Stimulated activated CD8-positive, alpha-beta memory T cell treated with anti-CD3 and anti-CD28 coated beads, Interleukin-12 subunit alpha, Interleukin-12 subunit beta, amount 100 ng/mL, for 1 hour (primary cell): Measurements from ENCODE around the gene LDB1.

Experiments used
- DNase-seq: peaks from one replicate; pipeline ENCODE4 v3.0.0-alpha.2; 2020; ENCODE audit warnings: low read depth

LDB1 gene

DNA sequence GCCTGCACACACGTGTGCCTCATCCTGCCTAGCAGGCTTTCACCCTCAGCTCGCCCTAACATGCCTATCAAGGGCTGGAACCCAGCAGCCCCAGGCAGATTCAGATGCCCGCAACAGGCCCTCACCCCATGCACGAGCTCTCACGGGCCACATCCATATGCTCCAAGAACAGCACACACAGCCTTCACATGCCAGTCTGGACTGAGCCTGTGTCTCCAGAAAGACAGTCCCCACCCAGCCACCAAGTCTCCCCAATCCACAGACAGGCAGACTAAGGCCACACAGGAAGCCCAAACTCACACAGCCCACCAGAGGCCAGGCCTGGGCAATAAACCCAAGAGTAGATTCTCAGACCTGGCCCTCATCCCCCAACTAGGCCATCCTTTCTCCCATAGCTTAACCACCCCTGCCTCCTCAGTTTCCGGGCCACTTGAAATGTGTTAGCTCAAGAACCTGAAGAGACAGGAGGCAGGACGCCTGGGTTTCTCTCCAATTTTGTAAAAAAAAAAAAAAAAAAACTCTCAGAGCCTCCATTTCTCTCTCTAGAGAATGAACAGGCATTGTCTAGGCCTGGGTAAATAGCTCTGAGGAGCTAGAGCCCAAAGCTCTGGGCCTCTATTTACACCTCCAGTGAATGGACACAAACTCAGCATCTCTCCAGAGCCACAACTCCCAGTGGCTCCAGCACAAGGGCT is 6.8 kb downstream of the LDB1 start:
- DNase-seq = no peak

DNA sequence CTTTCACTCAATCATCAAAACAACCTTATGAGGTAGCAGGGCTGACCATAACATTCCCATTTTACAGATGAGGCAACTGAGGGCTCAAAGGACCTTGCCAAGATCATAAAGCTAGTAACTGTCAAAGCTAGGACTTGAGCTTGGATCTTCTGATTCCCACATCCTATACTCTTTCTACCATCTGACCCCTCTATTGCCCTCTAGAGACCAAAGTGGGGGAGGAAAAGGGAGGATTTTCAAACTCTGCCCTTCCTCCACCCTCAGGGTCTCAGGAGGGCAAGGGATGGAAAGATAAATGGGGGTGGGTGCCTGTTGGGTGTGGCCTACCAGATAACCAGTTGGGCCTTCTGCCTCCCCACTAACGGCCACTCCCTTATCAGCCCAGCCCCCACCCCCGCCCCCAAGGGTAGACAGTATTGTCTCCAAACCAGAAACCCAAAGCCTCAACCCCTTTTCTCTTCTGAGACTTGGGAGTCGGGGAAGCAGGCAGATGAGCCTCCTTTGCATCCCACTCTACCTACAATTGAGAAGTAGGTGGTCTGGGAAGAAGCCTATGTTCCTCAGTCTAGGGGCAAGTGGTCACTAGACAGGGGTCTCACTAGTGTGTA is 7.9 kb downstream of the LDB1 start:
- DNase-seq = no peak

DNA sequence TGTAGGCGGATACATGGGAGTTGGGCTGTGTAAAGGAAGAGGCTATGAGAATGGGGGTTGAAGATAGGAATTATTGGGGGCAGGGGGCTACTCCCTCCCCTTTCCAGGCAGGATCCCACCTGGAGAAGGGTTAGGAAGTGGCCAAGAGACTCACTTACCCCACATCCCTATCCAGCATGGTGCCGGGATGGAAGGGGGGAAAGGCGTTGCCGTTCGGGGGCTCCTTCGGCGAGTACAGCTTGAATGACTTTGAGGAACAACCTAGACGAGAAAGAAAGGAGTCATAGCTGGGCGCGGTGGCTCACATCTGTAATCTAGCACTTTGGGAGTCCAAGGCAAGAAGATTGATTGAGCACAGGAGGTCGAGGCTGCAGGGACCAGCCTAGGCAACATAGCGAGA is 8.9 kb downstream of the LDB1 start:
- no peak for DNase-seq

DNA sequence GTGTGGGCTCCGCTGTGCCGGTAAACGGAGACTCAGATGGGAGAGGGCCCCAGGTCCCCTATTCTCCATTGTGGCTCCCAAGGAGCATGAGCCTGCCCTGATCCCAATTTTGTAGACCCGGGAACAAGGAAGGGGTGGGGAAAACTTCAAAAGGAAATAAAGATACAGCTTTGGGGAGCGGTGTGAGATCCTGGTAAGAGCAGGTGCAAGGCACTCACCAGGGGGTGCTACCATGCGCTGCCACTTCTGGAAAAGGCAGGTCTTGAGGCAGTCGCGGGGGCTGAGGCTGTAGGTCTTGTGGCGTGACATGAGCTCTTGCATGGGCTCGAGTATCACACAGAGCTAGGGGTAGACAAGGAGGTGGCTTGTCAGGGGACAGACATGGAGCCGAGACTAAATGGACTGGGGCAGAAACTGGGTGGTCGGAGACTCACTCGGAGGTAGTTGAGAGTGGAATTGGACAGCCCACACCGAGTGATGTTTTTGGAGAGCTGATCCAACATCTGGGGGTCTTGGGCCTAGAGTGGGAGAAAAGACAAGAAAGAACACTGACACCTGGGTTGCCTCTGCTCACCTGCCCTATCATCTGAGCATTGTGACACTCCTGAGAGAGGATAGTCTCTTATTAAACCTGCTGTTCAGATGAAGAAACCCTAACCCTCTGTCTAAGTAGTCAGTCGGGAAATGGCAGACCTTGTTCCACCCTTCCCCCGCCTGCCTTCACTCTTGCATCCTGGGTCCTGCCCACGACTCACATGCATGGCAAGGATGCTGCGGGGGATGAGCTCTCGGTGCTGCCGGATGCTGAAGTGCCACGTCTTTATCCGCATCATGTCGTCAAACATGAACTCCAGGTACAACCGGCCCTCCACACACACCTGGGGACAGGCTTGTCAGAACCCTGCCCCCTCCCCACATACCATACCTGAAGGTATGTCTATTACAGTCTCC is 10.7 kb downstream of the LDB1 start:
- DNase-seq = no peak

DNA sequence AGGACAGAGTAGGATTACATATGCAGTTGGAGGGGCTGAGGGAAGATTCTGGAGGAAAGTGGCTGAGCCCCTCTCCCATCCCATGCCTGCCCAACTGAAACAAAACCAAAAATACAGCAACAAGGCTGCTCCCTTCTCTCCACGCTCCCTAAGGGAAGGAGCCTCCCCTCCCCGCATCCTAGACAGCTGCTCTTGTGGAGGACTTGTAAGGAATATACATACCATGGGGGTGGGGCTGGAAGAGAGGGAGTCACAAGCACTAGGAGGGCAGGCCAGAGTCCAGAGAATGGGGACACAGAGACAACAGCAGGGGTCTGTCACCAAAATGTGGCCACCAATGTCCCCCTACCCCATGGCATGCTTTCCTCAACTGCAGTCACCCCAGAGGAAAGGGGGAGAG is 13.2 kb downstream of the LDB1 start:
- DNase-seq = no peak

DNA sequence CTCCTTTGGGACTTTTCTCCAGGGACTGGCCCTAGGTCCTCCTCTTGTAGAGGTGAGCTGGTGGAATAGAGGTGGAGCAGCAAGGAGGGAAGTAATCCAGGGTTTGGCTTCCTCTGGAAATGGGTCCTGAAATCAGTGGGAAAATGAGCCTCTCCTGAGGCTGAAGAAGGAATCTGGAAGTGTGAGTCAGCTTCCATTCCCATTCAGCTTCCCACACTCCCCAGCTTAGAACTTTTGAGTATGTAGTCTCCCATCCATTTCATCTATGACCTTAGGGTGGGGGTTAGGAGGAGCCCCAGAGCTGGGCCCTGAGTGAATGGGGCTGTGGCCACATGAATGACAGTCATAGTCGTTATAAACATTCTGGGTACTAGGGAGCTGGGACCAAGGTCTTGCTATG is 17.7 kb downstream of the LDB1 start:
- no peak for DNase-seq

DNA sequence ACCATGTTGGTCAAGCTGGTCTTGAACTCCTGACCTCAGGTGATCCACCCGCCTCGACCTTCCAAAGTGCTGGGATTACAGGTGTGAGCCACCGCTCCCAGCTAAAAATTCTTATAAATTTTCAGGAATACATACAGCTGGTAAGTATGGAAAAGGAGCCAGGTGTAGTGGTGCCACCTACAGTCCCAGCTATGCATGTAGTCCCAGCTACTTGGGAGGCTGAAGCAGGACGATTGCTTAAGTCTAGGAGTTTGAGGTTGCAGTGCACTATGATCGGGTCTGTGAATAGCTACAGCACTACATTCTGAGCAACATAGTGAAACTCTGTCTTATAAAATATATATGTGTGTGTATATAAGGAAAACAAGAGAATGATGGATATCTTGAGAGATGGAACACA is 19.0 kb downstream of the LDB1 start:
- no peak for DNase-seq

DNA sequence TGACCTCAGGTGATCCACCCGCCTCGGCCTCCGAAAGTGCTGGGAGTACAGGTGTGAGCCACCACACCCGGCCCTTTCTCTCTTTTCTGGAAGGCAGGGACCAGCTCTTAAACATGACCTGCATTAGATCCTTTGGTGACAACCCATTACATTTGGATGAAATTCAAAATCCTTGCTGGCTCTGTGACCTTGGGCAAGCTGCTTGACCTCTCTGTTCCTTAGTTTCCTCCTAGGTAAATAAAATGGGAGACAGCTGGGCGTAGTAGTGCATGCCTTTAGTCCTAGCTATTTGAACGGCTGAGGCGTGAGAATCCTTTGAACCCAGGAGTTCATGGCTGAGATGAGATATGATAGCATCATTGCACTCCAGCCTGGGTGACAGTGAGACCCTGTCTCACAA is 23.7 kb downstream of the LDB1 start:
- no peak for DNase-seq

DNA sequence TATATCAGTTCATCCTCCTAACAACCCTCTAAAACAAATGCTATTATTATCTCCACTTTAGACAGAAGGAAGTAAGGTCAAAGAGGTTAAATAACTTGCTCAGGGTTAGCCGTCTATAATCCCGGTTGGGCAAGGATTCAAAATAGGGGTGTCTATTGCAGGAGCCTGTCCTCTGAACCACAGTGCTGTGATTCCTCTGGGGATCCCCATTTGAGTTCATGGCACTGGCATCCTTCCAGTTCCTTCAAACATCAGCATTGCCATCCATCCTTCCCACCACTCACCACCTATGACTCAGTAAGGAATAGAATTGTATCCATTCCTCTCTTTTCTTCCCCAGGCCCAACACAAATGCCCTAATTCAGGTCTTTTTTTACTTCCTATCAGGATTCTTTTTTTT is 29.4 kb downstream of the LDB1 start:
- DNase-seq = no peak

DNA sequence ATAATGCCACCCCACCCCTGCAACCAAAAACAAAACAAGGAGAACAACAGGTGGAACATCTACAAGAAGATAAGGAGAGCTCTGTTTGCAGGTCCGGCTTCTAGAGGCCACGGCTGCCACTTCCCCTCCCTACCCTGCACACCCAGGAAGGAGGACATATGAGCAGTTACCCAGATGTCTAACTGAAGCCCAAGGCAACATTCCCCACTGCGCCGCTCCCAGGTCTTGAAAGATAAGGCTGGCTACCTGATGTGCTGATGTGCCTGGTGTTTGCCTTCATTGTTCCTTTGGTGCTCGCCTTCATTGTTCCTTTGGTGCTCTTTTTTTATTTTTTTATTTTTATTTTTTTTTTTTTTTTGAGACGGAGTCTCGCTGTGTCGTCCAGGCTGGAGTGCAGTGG is 34.0 kb downstream of the LDB1 start:
- no peak for DNase-seq

DNA sequence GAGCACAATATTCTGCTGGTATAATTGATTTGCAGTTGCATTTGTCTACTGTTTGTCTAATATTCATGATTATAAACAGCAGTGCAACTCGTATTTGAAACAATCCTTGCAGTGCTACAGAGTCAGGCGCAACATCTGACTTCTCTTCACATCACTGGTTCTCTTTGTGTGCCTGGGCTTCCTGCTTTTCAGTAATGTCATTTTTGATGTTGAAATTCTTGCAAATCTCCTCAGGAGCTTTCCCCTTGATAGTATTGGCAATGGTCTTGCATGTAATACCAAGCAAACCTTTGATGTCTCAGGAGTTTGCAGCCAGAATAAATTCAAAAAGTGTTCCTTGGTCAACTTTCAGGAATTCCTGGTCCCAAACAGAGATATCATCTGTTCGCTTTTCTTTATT is 34.8 kb downstream of the LDB1 start:
- no peak for DNase-seq

DNA sequence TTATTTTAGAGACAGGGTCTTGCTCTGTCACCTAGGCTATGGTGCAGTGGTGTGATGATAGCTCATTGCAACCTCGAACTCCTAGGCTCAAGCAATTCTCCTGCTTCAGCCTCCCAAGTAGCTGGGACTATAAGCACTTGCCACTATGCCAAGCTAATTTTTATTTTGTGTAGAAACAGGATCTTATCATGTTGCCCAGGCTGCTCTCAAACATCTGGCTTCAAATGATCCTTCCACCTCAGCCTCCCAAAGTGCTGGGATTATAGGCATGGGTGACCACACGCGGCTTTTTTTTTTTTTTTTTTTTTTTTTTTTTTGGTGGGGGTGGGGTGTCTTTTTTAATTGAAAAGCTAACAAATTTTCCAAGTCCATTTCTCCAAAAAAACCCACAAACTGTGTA is 36.6 kb downstream of the LDB1 start:
- no peak for DNase-seq

DNA sequence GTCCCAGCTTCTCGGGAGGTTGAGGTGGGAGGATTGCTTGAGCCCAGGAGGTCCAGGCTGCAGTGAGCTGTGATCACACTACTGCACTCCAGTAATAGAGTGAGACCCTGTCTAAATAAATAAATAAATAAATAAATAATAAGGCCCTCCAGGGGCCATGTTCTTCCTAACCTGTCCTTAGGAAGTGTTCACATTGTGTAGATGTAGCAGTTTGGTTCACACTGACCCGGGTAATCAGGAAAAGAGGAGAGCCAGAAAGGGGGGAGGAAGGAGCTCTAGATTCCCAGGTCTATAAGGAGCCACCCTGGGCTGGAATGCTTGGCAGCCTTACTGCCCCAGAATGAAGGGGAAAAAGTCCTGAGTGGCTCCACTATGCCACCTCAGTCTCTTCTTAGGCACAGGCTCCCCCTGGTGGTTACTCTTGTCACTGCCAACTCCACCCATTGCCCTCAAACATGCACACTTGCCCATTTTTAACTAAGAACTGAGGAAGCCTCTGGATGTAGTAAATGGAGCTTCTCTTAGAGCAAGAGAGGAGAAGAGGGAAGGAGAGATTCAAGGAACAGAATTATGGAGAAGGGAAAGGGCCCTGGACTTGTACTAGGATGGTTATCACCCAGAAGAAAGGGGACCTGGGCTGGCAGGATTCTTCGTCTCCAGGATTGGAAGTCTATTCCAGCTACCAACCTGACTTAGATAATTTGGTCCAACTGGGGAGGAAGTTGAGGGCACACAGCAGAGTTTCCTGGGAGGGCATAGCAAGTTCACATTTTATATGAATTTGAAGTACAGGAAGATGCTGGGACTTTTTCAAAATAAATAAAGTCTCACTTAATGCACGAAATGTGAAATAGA is 47.3 kb downstream of the LDB1 start:
- peak; percentile 75 for DNase-seq

DNA sequence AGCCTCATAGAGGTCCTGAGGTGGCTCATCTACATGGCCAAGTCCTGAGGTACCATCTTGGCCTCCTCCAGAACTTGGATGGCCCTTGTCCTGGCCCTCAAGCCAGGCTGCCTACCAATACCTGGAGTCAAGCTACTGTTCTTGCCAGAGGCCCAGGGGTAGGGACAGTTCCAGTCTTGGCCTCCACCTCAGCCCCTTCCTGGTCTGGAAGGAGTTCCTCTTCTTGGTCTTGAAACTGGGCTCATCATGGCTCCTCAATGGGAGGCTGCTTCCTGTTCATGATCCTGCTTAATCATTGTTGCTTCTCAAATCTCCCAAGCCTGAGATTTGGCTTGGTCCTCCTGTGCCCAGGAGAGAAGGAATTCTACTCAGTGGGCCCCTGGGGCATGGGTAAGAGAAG is 51.1 kb downstream of the LDB1 start:
- no peak for DNase-seq

DNA sequence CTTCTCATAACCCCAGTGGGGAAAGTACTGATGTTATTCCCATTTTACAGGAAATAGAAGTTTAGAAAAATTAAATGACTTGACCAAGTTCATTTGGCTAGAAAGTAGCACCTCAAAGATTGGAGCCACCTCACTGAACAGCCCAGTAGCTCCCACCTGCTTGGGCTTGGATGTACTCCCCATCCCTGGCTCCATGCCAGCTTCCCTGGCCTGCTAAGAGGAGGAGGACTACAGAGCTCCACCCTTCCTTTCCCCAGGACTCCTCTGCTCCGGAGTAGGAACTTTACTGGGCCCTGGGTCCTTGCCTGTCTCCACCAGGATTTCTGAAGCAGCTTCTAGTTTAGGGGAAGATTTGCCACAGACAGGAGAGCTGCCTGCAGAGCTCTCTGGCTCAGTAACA is 52.0 kb downstream of the LDB1 start:
- DNase-seq = no peak

DNA sequence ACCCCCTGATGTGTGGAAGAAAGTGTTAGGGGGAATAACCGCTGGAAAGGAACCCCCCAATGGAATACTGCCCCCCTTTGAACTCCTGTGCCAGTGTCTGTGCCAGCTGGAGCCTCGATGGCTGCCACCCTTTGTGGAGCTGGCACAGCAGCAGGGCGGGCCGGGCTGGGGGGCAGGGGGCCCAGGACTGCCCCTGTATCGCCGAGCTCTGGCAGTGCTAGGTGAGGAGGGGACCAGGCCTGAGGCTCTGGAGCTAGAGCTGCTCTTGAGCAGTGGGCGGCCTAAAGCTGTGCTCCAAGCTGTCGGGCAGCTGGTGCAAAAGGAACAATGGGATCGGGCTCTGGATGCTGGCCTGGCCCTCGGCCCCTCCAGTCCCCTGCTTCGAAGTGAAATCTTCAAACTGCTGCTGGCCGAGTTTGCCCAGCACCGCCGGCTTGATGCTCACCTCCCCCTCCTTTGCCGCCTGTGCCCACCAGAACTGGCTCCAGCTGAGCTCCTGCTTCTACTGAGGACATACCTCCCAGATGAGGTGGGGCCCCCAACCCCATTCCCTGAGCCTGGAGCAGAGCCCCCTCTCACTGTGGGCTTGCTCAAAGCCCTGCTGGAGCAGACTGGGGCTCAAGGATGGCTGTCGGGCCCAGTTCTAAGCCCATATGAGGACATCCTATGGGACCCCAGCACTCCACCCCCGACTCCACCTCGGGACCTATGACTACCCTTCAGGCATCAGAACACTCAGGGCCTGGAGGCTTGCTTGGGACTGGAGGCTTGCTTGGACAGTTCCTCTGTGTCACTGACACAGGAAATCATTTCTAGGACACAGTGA is 52.9 kb downstream of the LDB1 start:
- DNase-seq = no peak

DNA sequence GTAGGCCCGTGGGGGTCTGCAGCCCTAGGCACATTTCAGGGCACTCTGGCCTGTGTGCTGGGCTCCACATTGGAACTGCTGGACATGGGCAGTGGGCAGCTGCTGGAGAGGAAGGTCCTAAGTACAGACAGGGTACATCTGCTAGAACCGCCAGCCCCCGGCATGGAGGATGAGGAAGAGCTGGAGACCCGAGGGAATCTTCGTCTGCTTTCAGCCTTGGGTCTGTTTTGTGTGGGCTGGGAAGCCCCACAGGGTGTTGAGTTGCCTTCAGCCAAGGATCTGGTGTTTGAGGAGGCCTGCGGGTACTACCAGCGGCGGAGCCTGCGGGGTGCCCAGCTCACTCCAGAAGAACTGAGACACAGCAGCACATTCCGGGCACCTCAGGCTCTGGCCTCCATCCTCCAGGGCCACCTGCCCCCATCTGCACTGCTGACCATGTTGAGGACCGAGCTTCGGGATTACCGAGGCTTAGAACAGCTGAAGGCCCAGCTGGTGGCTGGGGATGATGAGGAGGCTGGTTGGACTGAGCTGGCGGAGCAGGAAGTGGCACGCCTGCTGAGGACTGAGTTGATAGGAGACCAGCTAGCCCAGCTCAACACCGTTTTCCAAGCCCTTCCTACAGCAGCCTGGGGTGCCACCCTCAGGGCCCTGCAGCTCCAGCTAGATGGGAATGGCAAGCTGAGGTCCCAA is 53.6 kb downstream of the LDB1 start:
- no peak for DNase-seq

DNA sequence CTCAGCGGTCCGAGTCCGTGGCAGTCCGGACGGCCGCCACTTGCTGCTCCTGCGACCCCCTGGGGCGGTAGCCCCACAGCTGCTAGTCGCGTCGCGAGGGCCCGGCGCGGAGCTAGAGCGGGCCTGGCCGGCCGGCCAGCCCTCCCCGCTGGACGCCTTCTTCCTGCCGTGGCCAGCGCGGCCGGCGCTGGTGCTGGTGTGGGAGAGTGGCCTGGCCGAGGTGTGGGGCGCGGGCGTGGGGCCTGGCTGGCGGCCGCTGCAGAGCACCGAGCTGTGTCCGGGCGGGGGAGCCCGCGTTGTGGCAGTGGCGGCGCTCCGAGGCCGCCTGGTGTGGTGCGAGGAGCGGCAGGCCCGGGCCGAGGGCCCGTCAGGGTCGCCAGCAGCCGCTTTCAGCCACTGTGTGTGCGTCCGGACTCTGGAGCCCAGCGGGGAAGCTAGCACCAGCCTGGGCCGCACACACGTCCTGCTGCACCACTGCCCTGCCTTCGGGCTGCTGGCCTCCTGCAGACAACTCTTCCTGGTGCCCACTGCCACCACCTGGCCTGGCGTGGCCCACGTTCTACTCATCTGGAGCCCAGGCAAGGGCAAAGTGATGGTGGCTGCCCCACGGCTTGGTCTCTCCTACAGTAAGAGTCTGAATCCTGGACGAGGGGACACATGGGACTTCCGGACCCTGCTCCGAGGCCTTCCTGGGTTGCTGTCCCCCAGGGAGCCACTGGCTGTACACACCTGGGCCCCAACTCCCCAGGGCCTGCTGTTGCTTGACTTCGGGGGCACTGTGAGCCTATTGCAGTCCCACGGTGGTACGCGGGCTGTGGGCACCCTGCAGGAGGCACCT is 54.4 kb downstream of the LDB1 start:
- DNase-seq = no peak

DNA sequence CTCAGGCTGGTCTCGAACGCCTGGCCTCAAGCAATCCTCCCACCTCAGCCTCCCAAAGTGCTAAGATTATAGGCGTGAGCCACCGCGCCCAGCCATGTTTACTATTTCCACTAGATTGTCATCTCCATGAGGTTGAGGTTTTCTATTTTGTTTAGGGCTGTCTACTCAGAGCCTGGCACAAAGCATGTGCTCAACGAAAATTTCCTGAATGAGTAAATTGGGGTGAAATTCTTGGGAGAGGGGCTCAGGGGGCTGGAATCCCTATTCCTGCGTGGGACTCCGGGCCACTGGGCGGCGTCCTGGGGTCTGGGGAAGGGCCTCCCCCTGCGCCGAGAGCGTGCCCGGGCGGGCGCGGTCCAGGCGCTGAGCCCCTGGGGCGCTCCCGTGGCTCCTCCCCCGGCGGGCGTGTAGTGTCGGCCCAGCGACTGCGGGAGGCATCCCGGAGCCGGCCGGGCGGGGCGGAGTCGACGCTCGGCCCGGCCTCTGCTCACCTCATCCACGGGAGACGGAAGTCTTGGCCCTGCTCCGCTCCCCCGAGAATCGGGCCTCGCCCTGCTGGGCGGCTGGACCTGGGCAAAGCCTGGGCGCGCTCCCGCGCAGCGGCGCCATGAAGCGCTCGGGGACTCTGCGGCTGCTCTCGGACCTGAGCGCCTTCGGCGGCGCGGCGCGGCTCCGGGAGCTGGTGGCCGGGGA is 55.2 kb downstream of the LDB1 start, which contains the start of gene HPS6:
Gene HPS6, plus strand, starts transcription at position 482 of the 693 bp plus-strand sequence. Its CDS starts 126 bp downstream, at position 608.
- peak; percentile 75 for DNase-seq
